ENCODE data around the gene SDF2L1. TPM values are rescaled to one million over a fixed set of nuclear protein-coding genes. Genes with fewer than 3 reads are reported as not detected.

The SDF2L1 gene
- total RNA-seq, 1 donor from 2014 or later: 33.8 TPM

Small RNA genes lying within 50 kb of the gene (microRNA-seq; reads per million reads assigned to microRNA genes)
- gene MIR130B (30,352 reads per million, percentile 99 among the genes with 10 or more reads in this experiment), gene MIR301B (1,337 reads per million, percentile 84 among the genes with 10 or more reads in this experiment)

Other genes with a start within 250 kb of the SDF2L1 start
- 44.2 and 44.3 TPM in 2 replicates for gene HIC2, start 224.9 kb upstream of the SDF2L1 start, total RNA-seq
- gene TMEM191C, start 174.9 kb upstream of the SDF2L1 start, total RNA-seq: 2.1 and 2.2 TPM in 2 replicates
- gene RIMBP3C, start 90.8 kb upstream of the SDF2L1 start, total RNA-seq: 1.0 and 1.4 TPM in 2 replicates
- 76.9 and 83.5 TPM in 2 replicates for gene UBE2L3, start 74.6 kb upstream of the SDF2L1 start, total RNA-seq
- 17.0 and 18.4 TPM in 2 replicates for gene YDJC, start 12.3 kb upstream of the SDF2L1 start, total RNA-seq
- 1.2 and 1.3 TPM in 2 replicates for gene CCDC116, start 9.5 kb upstream of the SDF2L1 start, total RNA-seq
- gene PPIL2, start 23.7 kb downstream of the SDF2L1 start, total RNA-seq: 39.7 and 41.9 TPM in 2 replicates
- gene YPEL1, start 93.5 kb downstream of the SDF2L1 start, total RNA-seq: 19.5 and 20.9 TPM in 2 replicates
- 118 and 123 TPM in 2 replicates for gene MAPK1, start 225.3 kb downstream of the SDF2L1 start, total RNA-seq

Measured in neural crest cell (in vitro differentiated cells).